Measurements from ENCODE around the gene IGFBPL1. TPM values are rescaled to one million over a fixed set of nuclear protein-coding genes. Genes with fewer than 3 reads are reported as not detected.

IGFBPL1 gene
- total and polyA plus RNA-seq, 2 of the 13 experiments (the other 11 are each of a cell fraction or from before 2014, with no cell fraction given): 0.24 TPM; not detected in 1

- TF ChIP-seq, protein P1, sequence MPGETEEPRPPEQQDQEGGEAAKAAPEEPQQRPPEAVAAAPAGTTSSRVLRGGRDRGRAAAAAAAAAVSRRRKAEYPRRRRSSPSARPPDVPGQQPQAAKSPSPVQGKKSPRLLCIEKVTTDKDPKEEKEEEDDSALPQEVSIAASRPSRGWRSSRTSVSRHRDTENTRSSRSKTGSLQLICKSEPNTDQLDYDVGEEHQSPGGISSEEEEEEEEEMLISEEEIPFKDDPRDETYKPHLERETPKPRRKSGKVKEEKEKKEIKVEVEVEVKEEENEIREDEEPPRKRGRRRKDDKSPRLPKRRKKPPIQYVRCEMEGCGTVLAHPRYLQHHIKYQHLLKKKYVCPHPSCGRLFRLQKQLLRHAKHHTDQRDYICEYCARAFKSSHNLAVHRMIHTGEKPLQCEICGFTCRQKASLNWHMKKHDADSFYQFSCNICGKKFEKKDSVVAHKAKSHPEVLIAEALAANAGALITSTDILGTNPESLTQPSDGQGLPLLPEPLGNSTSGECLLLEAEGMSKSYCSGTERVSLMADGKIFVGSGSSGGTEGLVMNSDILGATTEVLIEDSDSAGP (CRISPR knock-in tag; IDR thresholded peaks at IDR 0.05; ENCODE audit: borderline replicate concordance): no peak
- TF ChIP-seq ZNF784 (CRISPR knock-in tag; IDR thresholded peaks at IDR 0.05; ENCODE audit: borderline replicate concordance) (no peak), THYN1 (CRISPR knock-in tag; IDR thresholded peaks at IDR 0.05; ENCODE audit: borderline replicate concordance, low read depth) (no peak)
These were observed 15.5 kb downstream of the IGFBPL1 start (continued) for GRCh38 chr9:38408719-38409118.

DNA sequence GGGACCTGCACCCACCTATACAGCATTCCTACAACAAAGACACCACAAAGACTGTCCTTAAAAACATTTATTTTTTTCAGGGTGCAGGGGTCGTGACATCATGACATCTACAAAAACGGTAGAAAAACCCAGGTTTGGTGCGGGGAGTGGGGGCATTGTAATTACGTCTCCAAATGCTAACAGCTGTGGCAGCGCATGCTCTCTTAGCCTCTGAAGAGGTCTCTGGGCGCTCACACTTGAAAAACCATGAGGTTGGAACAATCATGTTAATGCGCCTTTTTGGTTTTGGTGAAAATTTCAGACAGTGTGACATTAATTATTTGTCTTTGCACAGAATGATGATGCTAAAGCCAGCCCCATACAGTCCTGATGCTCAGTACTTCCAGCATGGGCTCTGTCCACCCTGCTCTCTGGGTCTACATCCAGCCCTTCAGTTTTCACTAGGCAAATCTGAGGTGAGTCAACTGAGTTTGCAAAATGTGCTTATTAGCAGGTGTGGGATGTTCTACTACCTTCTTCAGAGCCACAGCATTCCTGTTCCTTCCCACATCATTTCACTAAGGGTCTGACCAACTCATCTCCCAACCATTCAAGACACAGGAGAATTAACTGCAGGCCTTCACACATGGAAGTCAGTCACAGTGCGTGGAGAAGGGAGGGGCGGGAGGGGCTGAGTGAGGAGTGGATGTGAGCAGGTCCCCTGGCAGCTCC, 17.6 kb downstream of the IGFBPL1 start:
- WGBS (ENCODE audit: low lambda C conversion rate): 39% methylated on average over 8 of the region's 9 CpGs
- BruUV-seq (replicated peaks): no TSS peak
- intact Hi-C loops (cut with micrococcal nuclease; ENCODE audit: unreplicated experiment): no loop called here
- ChIA-PET POLR2A (no interaction called here), CTCF (ENCODE audit: low intra/inter-chr PET ratio, low total read pairs) (no interaction called here)
- Histone ChIP-seq H3K79me2 (ENCODE audit: insufficient read depth, low read length) (no peaks in the 10 kb centered on the region), H3K27me3 (ENCODE audit: control insufficient read depth in 1 of 2, insufficient read depth in 2 of 2, low read length in 2 of 2) (peaks cover 8 to 43% of the 10 kb centered on the region in 2 experiments; a peak in 4 of 5 replicates), H4K20me1 (ENCODE audit: insufficient read depth, low read length) (no peaks in the 10 kb centered on the region), H3K36me3 (replicated peaks in 1 of 2; ENCODE audit: control insufficient read depth in 1 of 2, insufficient read depth in 2 of 2, low read length in 2 of 2) (no peaks in the 10 kb centered on the region), H3K9me3 (ENCODE audit: low read length) (no peaks in the 10 kb centered on the region), H2AFZ (ENCODE audit: low read length) (no peak overlapping the region), H3K9ac (ENCODE audit: insufficient read depth, low read depth, low read length) (no peak overlapping the region), H3K4me3 (replicated peaks in 1 of 3; ENCODE audit: insufficient read depth in 1 of 3, low read depth in 2 of 3, low read length in 3 of 3) (no peak overlapping the region), H3K4me2 (ENCODE audit: low read depth, low read length) (no peak overlapping the region), H3K4me1 (ENCODE audit: insufficient read depth, low read length) (peaks cover 11% of the 10 kb centered on the region; the same call in 1 of the 2 replicates), H3K27ac (ENCODE audit: extremely low read length, insufficient read depth, low read length) (no peak overlapping the region)
- FAIRE-seq (no peak), ATAC-seq (no peak), DNase-seq (ENCODE audit: low spot score) (no peak)
- in situ Hi-C loops (cut with HindIII; ENCODE audit: extremely low pct_ligation_motif_present, low pct_unique_long_range_greater_than_20kb): no loop called here
- TF ChIP-seq ZNF713 (CRISPR knock-in tag; IDR thresholded peaks at IDR 0.05) (no peak), ARID5B (CRISPR knock-in tag; IDR thresholded peaks at IDR 0.05) (no peak), ZNF644 (CRISPR knock-in tag; IDR thresholded peaks at IDR 0.05; ENCODE audit: low read depth) (no peak), ATF2 (CRISPR knock-in tag; IDR thresholded peaks at IDR 0.05) (no peak), ZNF468 (CRISPR knock-in tag; IDR thresholded peaks at IDR 0.05) (no peak), CBX2 (IDR thresholded peaks at IDR 0.05; ENCODE audit: low read depth, low read length) (no peak), CBX2 (CRISPR knock-in tag; IDR thresholded peaks at IDR 0.05; ENCODE audit: low read depth) (no peak), ZNF660 (CRISPR knock-in tag; IDR thresholded peaks at IDR 0.05; ENCODE audit: borderline replicate concordance, low read depth) (no peak), DRAP1 (CRISPR knock-in tag; IDR thresholded peaks at IDR 0.05) (no peak), KDM6A (CRISPR knock-in tag; IDR thresholded peaks at IDR 0.05; ENCODE audit: low read depth) (no peak)
- TF ChIP-seq, protein P2, sequence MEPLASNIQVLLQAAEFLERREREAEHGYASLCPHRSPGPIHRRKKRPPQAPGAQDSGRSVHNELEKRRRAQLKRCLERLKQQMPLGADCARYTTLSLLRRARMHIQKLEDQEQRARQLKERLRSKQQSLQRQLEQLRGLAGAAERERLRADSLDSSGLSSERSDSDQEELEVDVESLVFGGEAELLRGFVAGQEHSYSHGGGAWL (CRISPR knock-in tag; IDR thresholded peaks at IDR 0.05): no peak

Measured in HepG2 (cell line).